ENCODE measurements around the gene SMIM1.

SMIM1 gene

DNA sequence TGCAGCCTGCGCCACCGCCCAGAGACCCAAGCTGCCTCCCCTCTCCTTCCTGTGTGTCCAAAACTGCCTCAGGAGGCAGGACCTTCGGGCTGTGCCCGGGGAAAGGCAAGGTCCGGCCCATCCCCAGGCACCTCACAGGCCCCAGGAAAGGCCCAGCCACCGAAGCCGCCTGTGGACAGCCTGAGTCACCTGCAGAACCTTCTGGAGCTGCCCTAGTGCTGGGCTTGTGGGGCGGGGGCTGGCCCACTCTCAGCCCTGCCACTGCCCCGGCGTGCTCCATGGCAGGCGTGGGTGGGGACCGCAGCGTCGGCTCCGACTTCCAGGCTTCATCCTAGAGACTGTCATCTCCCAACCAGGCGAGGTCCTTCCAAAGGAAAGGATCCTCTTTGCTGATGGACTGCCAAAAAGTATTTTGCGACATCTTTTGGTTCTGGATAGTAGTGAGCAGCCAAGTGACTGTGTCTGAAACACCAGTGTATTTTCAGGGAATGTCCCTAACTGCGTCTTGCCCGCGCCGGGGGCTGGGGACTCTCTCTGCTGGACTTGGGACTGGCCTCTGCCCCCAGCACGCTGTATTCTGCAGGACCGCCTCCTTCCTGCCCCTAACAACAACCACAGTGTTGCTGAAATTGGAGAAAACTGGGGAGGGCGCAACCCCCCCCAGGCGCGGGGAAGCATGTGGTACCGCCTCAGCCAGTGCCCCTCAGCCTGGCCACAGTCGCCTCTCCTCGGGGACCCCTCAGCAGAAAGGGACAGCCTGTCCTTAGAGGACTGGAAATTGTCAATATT is 39.3 kb upstream of the SMIM1 start:
- TF ChIP-seq, protein P1, sequence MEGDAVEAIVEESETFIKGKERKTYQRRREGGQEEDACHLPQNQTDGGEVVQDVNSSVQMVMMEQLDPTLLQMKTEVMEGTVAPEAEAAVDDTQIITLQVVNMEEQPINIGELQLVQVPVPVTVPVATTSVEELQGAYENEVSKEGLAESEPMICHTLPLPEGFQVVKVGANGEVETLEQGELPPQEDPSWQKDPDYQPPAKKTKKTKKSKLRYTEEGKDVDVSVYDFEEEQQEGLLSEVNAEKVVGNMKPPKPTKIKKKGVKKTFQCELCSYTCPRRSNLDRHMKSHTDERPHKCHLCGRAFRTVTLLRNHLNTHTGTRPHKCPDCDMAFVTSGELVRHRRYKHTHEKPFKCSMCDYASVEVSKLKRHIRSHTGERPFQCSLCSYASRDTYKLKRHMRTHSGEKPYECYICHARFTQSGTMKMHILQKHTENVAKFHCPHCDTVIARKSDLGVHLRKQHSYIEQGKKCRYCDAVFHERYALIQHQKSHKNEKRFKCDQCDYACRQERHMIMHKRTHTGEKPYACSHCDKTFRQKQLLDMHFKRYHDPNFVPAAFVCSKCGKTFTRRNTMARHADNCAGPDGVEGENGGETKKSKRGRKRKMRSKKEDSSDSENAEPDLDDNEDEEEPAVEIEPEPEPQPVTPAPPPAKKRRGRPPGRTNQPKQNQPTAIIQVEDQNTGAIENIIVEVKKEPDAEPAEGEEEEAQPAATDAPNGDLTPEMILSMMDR (IDR thresholded peaks at IDR 0.05; ENCODE audit: borderline replicate concordance, control extremely low read depth, extremely low read depth, insufficient read depth, missing control alignments), result no peak
- DNase-seq (ENCODE audit: low spot score), result no peak
- in situ Hi-C loops (cut with MboI; ENCODE audit: low sequenced_read_pairs, unreplicated experiment), result no loop called here

DNA sequence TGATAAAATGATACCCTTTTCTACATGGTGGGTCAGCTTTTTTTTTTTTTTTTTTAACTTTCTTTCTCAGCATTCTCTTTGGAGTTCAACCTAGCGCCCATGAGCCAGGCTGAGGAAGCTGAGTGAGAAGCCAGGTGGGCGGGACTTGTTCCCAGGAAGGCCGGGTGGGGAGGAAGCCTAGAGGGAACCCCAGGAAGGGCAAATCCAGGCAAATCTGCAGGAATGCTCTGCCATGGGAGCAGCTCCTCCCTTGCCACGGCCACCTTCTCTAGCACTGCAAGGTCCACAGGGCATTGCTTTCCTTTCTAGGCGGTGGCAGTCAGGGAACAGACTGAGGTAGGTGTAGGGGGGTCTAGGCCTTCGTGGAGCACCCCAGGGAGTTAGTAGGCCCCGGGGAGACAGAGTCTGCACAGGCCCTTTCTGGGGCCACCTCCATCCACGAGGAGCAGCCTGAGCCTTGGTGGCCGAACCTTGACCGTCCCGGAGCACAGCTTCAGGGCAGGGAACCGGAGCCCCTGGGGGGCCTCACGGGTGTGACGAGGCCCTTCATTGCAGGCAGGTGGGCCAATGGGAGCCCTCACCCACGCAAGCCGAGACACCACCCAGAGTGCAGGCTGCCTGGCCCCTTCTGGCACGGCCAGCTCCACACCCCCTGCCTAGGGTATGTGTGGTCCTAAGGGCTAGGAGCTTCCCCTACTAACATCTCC is 38.5 kb upstream of the SMIM1 start:
- TF ChIP-seq, protein P1 (IDR thresholded peaks at IDR 0.05; ENCODE audit: borderline replicate concordance, control extremely low read depth, extremely low read depth, insufficient read depth, missing control alignments), result no peak
- in situ Hi-C loops (cut with MboI; ENCODE audit: low sequenced_read_pairs, unreplicated experiment), result no loop called here
- no peak for DNase-seq (ENCODE audit: low spot score)

DNA sequence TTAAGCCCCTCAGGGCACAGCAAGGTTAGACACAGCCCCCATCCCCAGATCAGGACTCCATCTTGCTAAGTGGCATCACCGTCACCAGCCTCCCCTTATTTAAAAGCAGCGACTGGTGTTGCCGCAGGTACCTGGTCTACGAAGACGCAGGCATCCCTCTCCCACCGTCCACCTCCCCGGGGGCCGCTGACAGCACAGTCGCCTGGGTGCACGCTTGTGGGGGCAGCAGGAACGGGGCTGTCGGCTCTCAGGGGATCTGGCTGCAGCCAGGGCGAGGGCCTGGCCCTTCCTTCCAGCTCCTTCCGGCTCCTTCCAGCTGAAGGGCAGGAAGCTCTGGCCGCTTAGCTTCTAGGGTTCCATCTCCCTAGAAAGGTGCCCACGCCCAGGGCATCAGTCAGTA is 37.9 kb upstream of the SMIM1 start:
- TF ChIP-seq, protein P1 (IDR thresholded peaks at IDR 0.05; ENCODE audit: borderline replicate concordance, control extremely low read depth, extremely low read depth, insufficient read depth, missing control alignments), result no peak
- DNase-seq (ENCODE audit: low spot score), result no peak
- in situ Hi-C loops (cut with MboI; ENCODE audit: low sequenced_read_pairs, unreplicated experiment), result no loop called here

DNA sequence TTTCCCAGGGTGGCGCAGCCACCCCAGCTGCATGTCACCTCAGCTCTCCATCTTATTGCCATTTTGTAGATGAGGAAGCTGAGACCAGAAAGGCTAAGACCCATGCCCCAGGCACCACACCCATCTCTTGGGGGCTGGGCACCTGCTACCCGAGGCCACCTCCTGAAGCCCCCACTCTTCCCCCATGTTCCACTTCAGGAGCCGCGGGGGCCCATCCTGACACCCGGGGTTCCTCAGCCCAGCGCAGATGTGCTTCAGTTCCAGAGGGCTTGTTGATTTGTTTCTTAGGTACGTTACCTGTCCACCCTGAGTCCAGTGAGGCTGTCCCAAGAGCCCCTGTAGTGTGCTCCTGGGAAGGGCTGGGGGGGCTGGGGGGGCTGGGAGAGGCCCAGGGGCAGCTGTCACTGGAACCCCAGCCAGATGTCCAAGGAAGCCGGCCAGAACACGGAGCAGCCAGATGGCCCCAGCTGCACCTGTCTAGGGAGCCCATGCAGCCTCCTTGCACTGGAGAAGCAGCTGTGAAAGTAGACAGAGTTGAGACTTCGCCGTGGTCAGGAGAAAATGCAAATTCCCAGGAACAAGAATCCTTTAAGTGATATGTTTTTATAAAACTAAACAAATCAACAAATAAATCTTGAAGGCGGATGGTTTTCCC is 37.4 kb upstream of the SMIM1 start:
- no peak for DNase-seq (ENCODE audit: low spot score)
- TF ChIP-seq, protein P1 (IDR thresholded peaks at IDR 0.05; ENCODE audit: borderline replicate concordance, control extremely low read depth, extremely low read depth, insufficient read depth, missing control alignments), result no peak
- in situ Hi-C loops (cut with MboI; ENCODE audit: low sequenced_read_pairs, unreplicated experiment), result no loop called here

DNA sequence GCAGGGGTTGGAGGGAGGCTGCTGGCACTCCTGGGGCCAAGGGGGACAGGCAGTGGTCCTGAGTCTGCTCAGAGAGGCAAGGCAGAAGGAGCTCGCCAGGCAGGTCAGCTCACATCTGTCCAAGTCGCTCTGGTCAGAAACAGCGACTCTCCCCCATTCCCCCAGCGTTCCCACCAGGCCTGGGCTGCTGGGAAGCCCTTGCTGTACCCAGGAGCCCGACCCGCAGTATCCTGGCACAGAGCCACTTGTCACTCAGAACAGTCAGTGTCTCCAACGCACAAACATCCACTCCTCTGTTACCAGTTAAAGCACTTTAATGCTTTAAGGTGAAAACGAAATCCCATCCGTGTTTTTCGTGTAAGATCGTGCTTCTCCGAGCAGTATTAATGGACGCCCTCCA is 36.9 kb upstream of the SMIM1 start:
- no peak for DNase-seq (ENCODE audit: low spot score)
- TF ChIP-seq, protein P1 (IDR thresholded peaks at IDR 0.05; ENCODE audit: borderline replicate concordance, control extremely low read depth, extremely low read depth, insufficient read depth, missing control alignments), result no peak
- in situ Hi-C loops (cut with MboI; ENCODE audit: low sequenced_read_pairs, unreplicated experiment), result no loop called here

DNA sequence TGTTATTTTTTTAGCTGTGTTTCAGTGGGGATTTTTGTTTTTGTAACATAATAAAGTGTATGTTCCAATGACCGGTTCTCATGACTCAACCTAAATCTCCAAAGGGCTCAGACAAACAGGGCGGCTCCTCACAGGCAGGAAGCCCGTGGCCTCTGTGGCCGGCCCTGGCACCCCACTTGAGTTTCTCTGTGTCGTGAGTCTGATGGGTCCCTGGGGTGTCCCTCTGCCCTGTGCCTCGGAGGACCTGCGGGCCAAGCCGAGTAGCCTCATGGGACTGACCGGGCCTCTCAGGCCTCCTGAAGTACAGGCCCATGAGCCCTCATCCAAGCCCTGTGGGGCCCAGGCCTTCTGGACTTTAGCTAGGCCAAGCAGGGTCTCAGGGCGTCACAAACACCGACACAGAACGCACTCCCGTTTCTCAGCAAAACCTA is 36.4 kb upstream of the SMIM1 start:
- DNase-seq (ENCODE audit: low spot score), result no peak

More for the DNA sequence above, 36.4 kb upstream of the SMIM1 start:
- TF ChIP-seq, protein P1 (IDR thresholded peaks at IDR 0.05; ENCODE audit: borderline replicate concordance, control extremely low read depth, extremely low read depth, insufficient read depth, missing control alignments), result no peak
- in situ Hi-C loops (cut with MboI; ENCODE audit: low sequenced_read_pairs, unreplicated experiment), result no loop called here
